ENCODE data around the gene ALDH7A1.
A peak's percentile ranks its signal among the peaks of the same experiment; 100 is the strongest.

The ALDH7A1 gene

DNA sequence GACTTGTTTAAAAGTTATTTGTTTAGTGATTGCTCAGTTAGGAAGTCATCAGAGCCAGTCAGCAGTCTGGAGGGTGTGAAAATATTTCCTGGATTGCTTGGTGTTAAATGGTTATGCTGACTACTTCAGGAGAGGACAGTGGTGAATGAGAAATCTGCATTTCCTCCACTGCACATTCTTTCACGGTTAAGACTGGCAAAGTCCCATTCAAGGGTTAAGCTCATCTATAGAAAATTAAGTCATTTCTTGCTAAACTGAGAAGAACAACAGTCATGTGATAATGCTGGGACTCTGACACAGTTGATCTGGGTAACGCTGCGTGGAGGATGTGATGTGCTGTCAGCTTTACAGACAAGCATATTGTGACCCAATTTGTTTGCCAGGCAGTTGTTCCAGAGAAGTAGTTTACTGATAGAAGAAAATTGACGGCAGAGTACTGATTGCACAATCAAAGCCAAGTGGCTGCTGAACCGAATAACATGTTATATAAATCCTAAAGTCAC lies 91.4 kb downstream of the ALDH7A1 start:
- DNase-seq = no peak

DNA sequence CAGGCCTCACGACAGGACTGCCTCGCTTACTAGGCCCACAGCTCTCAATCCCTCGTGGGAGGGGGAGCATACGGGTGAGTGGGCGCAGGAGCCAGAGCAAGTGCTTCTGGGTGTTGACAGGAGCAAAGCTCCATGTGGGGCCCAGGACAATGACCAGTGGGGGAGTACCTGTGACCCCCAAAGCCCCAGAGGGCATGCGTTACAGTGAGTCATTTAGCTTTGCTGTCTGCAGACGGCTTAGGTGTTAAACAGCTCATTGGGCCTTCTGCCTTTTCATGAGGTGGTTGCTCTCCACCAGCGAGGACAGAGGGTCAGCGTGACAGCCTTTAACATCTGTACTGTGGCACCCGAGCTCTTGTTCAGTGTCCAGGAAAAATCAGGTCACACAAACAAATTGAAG lies 93.6 kb downstream of the ALDH7A1 start:
- DNase-seq = no peak

DNA sequence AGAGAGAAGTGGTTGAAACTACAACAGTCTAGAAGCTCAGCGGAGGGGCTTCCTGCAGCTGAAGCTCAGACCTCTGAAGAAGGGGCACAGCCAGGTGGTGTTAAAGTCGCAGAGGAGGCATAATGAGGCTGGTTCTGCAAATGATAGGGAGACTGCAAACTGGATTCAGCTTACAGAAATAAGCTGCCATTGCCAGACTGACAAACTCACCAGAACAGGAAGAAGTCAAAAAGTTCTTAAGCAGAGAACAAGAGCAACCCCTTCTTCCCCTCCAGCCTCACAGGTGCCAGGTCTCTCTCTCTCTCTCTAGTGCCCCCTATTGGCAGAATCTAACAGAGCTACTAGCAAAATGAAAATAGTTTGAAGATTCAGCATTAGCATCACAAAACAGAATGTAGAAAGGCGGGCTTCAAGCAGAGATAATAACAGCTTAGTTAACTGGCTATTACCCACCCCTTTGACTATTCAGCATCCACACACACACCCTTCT lies 95.1 kb downstream of the ALDH7A1 start:
- peak; percentile 21 to 32 for DNase-seq

DNA sequence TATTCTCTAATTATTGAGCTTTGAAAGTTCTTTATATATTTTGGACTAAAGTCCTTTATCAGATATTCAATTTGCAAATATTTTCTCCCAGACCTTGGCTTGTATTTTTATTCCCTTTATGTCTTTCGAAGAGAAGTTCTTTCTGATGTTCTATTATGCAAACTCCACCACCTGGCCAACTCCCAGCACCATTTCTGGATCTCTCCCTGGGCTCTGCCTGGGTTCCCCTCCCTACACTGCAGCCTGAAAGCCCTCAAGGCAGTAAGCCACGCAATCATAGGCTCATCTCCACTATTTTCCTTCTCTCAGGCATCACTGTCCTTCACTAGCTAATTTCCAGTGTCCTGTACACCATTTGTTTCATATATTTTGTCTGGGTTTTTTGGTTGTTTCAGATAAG lies 95.7 kb downstream of the ALDH7A1 start:
- no peak for DNase-seq

DNA sequence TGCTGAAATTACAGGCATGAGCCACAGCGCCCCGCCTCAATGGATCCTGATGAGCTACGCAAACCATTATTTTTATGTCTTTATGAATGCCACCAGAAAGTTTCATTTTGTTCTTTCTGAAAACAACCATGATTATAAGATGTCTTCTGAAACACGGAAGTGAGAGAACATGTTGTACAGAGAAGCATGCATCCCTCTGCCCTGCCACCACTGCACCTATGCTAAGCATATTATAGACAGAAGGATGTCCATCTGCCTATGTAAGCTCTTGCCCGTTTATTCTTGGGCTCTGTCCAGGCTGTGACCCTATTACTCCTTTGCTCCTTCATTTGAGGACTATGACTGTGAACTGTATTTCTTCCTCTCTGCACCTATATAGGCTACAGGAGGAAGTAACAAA lies 97.5 kb downstream of the ALDH7A1 start:
- no peak for DNase-seq

DNA sequence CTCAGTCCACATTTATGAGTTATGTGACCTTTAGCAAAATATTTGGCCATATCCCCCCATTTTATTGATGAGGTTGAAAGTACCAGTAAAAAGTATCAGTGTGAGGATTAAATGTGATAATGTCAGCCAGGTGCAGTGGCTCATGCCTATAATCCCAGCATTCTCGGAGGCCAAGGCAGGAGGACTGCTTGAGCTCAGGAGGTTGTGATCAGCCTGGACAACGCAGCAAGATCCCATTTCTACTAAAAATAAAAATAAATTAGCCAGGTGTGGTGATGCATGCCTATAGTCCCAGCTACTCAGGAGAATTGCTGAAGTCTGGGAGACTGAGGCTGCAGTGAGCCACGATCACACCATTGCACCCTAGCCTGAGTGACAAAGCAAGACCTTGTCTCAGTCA lies 100.6 kb downstream of the ALDH7A1 start:
- no peak for DNase-seq

DNA sequence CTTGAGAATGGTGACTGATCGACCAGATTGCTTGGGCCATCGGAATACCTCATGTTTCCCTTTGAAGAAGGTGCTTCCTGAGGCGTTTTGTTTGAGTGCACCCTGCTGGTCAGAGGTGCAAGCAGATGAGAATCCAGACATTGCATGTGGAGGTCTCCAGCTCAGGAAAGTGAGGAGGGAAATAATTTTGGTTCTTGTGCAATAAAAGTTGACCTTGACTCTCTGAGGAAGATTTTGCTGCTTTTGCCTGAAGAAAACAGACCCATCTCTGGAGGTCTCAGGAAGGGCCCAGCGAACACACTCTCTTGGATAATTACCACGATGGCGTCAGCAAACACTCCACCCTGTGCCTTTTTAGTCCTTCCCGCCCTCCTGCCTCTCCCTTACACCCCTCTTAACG lies 102.1 kb downstream of the ALDH7A1 start:
- no peak for DNase-seq

DNA sequence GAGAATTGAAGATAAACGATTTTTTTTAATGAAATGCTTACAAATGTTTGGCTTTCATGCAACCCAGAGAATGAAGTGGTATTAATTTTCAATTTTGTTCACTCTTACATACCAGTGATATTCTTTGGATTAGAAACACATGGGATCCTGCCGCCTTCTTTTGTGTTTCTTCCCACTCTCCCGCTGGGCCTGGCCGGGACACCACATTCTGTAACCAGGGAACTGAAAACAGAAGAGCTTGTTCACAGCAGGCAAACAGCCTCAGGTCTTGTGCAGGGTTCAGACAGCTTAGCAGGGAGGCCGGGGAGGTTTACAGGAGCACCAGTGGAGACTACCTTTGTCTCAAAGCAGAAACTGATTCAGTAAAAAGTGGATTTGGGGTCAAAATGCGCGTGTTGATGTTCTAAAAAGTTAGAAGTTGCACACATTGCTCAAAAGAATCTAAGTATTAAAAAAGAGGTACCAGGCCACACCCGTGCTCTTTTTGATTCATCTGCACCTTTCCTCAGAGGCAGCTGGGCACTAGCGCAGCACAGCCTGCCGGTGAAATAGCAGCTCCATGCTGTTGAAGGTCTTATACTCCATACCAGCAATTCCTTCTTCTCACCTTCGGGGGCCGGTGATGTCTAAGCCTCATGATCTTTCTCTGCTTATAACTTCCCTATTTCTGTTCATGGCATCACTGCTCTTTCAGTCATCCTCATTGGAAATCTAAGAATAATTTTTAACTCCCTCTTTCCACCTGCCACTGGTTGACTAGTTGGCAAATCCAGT lies 104.7 kb downstream of the ALDH7A1 start:
- DNase-seq = peak in 1 of 2 experiments; percentile 21

DNA sequence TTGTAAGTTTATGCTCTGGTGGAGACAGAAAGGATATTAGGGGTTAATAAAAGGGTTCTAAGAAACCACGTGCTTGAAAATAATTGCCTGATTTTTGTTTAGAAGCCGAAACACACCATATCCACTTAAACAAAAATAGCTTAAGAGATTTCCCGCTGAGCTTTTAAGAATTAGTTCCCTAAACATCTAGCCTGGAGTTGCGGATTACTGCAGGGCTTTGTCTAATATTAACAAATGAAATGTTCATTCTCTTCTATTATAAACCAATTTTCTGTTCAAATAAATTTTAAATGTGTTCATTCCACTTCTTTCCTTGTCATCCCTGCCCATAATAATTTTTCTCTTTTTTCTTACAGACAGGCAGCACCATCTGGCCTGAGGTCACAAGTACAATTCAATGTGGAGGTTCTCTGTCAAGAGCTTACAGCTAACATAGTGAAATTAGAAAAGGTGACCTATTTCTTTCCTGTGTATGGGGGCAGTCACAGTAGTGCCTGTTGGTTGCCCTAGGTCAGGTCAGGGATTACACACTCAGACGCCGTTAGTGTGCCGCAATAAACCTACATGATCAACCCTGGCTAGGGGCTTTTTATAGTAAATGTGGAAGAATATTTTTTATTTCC lies 106.5 kb downstream of the ALDH7A1 start:
- no peak for DNase-seq

DNA sequence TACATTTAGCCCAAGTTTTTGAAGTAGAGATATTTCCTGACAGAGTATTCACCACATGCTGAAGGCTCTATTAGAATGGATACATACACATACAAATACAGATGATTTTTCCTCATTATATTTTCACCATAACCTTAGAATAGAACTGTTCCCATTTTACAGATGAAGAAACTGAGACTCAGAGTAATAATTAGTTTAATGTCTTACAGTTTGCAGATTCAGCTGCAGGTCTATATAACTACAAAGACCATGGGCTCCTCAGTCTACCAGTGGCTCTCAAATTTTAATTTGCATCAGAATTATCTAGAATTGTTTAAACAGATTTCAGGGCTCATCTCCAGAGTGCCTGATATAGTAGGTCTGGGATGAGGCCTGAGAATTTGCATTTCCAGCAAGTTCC lies 107.4 kb downstream of the ALDH7A1 start:
- DNase-seq = no peak

DNA sequence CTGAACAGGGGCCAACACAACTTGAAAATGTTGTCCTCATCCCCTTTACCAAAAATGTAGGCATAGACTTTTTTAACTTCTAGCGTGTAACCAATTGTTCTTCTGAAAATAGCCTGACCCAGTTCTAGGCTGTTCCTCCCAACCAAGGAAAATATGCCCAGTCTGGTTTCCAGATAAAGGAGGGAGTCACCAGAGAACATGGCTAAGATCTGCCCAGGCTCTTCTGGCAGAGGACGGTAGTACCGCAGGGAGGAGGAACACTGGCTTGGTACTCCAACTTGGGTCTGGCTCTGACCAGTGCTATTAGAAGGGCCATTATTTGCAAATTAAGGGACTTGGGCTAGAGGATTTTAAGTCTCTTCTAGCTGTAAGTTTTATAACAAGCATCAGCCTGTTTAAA lies 108.7 kb downstream of the ALDH7A1 start:
- no peak for DNase-seq

DNA sequence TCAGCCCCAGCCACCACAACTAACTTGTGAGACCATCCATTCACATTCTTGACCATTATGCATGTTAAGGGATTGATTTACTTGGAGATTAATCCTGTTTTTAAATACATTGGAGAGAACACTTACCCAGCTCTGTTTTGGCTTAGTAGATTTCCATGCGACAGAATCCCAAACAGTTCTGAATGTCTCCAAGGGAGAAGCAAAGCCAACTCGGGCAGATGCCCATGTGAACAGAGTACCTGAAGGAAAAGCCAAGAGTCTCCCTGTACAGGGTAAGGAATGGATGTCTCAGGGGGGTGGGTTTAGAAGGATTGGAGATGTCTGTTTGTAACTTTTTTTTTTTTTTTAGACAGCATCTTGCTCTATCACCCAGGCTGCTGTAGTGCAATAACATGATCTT lies 110.8 kb downstream of the ALDH7A1 start:
- no peak for DNase-seq

DNA sequence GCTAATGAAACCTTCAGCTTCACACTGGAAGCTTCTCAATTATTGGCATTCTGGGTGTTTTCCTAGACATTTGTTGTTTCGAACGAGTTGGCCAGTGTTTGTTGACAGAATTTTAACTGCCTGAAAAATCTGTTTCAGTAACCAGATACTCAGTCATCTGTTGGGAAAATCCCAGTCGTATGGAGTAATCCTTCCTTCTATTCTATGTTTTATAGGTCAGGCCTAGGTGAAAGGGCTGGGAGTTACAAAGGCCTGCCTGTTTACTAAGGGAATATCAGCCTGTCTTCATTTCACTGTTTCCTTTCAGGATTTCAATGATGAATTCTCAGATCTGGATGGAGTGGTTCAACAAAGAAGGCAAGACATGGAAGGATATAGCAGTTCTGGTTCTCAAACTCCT lies 111.9 kb downstream of the ALDH7A1 start:
- no peak for DNase-seq

DNA sequence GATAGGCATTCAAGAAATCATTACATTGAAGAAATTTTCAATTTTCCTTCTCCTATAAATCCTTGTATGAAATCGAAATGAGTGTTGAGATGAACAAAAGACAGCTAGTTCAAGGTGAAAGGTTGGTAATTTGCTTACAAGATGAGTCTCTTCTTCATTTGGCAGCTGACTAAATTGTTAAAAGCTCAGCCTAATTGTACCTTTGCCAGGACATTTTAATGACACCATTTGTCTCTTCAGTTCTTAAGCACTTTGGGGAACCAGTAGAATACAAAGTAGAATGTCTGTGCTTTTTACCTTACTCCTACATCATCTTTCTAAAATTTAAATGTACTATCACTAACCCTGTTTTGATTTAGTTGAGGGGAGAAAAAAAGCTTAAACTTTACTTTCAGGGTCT lies 112.4 kb downstream of the ALDH7A1 start:
- no peak for DNase-seq

DNA sequence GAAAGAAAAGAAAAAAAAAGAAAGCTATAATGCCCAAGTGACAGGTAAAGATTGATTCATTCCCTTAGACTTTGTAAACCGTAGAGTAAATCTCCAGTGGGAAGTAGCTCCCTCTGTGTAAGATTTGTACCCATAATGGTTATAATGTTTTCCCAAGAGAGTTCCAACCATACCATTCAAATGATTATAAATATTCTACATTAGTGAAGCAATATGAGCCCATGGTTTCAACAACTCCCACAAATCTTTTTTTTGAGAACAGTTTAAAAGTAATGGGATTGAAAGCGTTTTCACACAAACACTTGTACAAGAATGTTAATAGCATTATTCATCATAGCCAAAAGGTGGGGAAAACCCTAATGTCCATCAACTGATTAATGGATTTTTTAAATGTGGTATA lies 113.8 kb downstream of the ALDH7A1 start:
- no peak for DNase-seq

Data from AML-193 (cell line).